Astrocyte (in vitro differentiated cells and primary cell): ENCODE measurements around the gene FHL2. TPM values are rescaled to one million over a fixed set of nuclear protein-coding genes. Genes with fewer than 3 reads are reported as not detected.
A peak's percentile ranks its signal among the peaks of the same experiment; 100 is the strongest.

Source experiments
- DNase-seq: peaks from one replicate; pipeline ENCODE4 v3.0.0-alpha.2; 2010; ENCODE audit warnings: low read depth
- FAIRE-seq: peaks from 2 replicates; lab custom pipeline; 2011; peaks lifted over from hg19 to GRCh38; lab: Jason Lieb, UNC
- H2AFZ ChIP-seq: 2 replicates; pipeline ENCODE4 v1.6.0; 2012; ENCODE audit warnings: low read depth, low read length, inconsistent platforms
- H3K27ac ChIP-seq: 2 replicates; pipeline ENCODE4 v1.5.1; 2011; ENCODE audit warnings: low read depth, low read length, inconsistent platforms
- H3K27me3 ChIP-seq: 2 replicates; pipeline ENCODE4 v1.6.0; 2011; ENCODE audit warnings: low read length, inconsistent platforms; ENCODE audit not compliant: insufficient read depth
- H3K36me3 ChIP-seq: 2 replicates; pipeline ENCODE4 v1.5.1; 2011; ENCODE audit warnings: low read length, inconsistent platforms; ENCODE audit not compliant: insufficient read depth
- H3K4me1 ChIP-seq: 2 replicates; pipeline ENCODE4 v1.5.1; 2011; ENCODE audit warnings: low read length, inconsistent platforms; ENCODE audit not compliant: insufficient read depth
- H3K4me2 ChIP-seq: 2 replicates; pipeline ENCODE4 v1.6.0; 2012; ENCODE audit warnings: low read length, inconsistent platforms
- H3K4me3 ChIP-seq: 2 replicates; pipeline ENCODE4 v1.5.1; 2011; ENCODE audit warnings: low read depth, mild to moderate bottlenecking, low read length, inconsistent platforms; ENCODE audit not compliant: insufficient read depth
- H3K79me2 ChIP-seq: 2 replicates; pipeline ENCODE4 v1.6.0; 2012; ENCODE audit warnings: mild to moderate bottlenecking, low read length, inconsistent platforms; ENCODE audit not compliant: insufficient read depth
- H3K9ac ChIP-seq: 2 replicates; pipeline ENCODE4 v1.6.0; 2012; ENCODE audit warnings: mild to moderate bottlenecking, low read length, inconsistent platforms
- H3K9me3 ChIP-seq: 2 replicates; pipeline ENCODE4 v1.5.1; 2012; ENCODE audit warnings: low read depth, mild to moderate bottlenecking, low read length, inconsistent platforms; ENCODE audit not compliant: insufficient read depth
- H4K20me1 ChIP-seq: 2 replicates; pipeline ENCODE4 v1.6.0; 2012; ENCODE audit warnings: low read length, inconsistent platforms; ENCODE audit not compliant: insufficient read depth
- H3K27ac Mint-ChIP-seq: one replicate; pipeline ENCODE4 v1.8.0; 2021; ENCODE audit warnings: mild to moderate bottlenecking, mixed read lengths; ENCODE audit not compliant: unreplicated experiment
- H3K27me3 Mint-ChIP-seq: one replicate; pipeline ENCODE4 v1.8.0; 2021; ENCODE audit warnings: low read depth, mixed read lengths; ENCODE audit not compliant: unreplicated experiment
- H3K36me3 Mint-ChIP-seq: one replicate; pipeline ENCODE4 v1.8.0; 2021; ENCODE audit warnings: low read depth, mixed read lengths; ENCODE audit not compliant: unreplicated experiment
- H3K4me1 Mint-ChIP-seq: one replicate; pipeline ENCODE4 v1.8.0; 2021; ENCODE audit warnings: low read depth, mixed read lengths; ENCODE audit not compliant: unreplicated experiment
- H3K4me3 Mint-ChIP-seq: one replicate; pipeline ENCODE4 v1.8.0; 2021; ENCODE audit warnings: mild to moderate bottlenecking, moderate library complexity, mixed read lengths; ENCODE audit not compliant: unreplicated experiment
- H3K9me3 Mint-ChIP-seq: one replicate; pipeline ENCODE4 v1.8.0; 2021; ENCODE audit warnings: mild to moderate bottlenecking, mixed read lengths; ENCODE audit not compliant: unreplicated experiment
- CTCF ChIP-seq: IDR thresholded peaks from 2 replicates; pipeline ENCODE4 v1.5.1; 2011; ENCODE audit warnings: low read depth, mild to moderate bottlenecking, inconsistent platforms, low read length, moderate library complexity; ENCODE audit not compliant: insufficient read depth
- EZH2 ChIP-seq: IDR thresholded peaks from 2 replicates; pipeline ENCODE4 v1.6.1; 2012; ENCODE audit warnings: mild to moderate bottlenecking, low read length, inconsistent platforms; ENCODE audit not compliant: insufficient read depth
- total RNA-seq: library from RNA; stranded (reverse); gene quantifications from 2 replicates; pipeline ENCODE4 v1.2.1, GENCODE V29; 2021

Gene FHL2
- total RNA-seq, 1 donor from 2014 or later: 104 TPM

- FAIRE-seq: no peak
- H3K4me1 ChIP-seq: peaks cover 62% of the 10 kb centered on the region
- no peaks in the 10 kb centered on the region for H3K27me3 ChIP-seq
- Mint-ChIP-seq H3K27ac (no peak overlapping the region), H3K27me3 (no peaks in the 10 kb centered on the region), H3K9me3 (no peaks in the 10 kb centered on the region), H3K4me1 (peaks cover 41% of the 10 kb centered on the region), H3K4me3 (no peak overlapping the region), H3K36me3 (no peaks in the 10 kb centered on the region)
- TF ChIP-seq EZH2 (no peak), CTCF (no peak)
- peak overlapping the region; percentile 90 for H3K27ac ChIP-seq
- no peak overlapping the region for H3K4me2 ChIP-seq
- H3K9ac ChIP-seq: peak overlapping the region; percentile 76
- H3K36me3 ChIP-seq: no peaks in the 10 kb centered on the region
- no peak overlapping the region for H3K4me3 ChIP-seq
- no peak overlapping the region for H2AFZ ChIP-seq
- no peaks in the 10 kb centered on the region for H3K9me3 ChIP-seq
- no peaks in the 10 kb centered on the region for H3K79me2 ChIP-seq
- H4K20me1 ChIP-seq: no peaks in the 10 kb centered on the region
- DNase-seq: peak; percentile 93
These were observed 7.4 kb upstream of the FHL2 start for GRCh38 chr2:105406221-105406620.

- Histone ChIP-seq H3K4me1 (peaks cover 54% of the 10 kb centered on the region), H3K27me3 (no peaks in the 10 kb centered on the region), H3K9ac (peak overlapping the region; percentile 76), H3K36me3 (no peaks in the 10 kb centered on the region), H2AFZ (no peak overlapping the region), H4K20me1 (no peaks in the 10 kb centered on the region), H3K4me2 (peak overlapping the region; percentile 73), H3K9me3 (no peaks in the 10 kb centered on the region), H3K79me2 (no peaks in the 10 kb centered on the region), H3K27ac (peak overlapping the region; percentile 90), H3K4me3 (no peak overlapping the region)
- Mint-ChIP-seq H3K36me3 (no peaks in the 10 kb centered on the region), H3K9me3 (no peaks in the 10 kb centered on the region), H3K4me1 (peaks cover 37% of the 10 kb centered on the region), H3K27ac (peak overlapping the region; percentile 91), H3K27me3 (no peaks in the 10 kb centered on the region), H3K4me3 (no peak overlapping the region)
- TF ChIP-seq CTCF (no peak), EZH2 (no peak)
- peak; percentile 58 for DNase-seq
- peak; percentile 23 for FAIRE-seq
These were observed 6.4 kb upstream of the FHL2 start for GRCh38 chr2:105405291-105405690.

- H3K9me3 Mint-ChIP-seq: no peaks in the 10 kb centered on the region
- peak overlapping the region; percentile 76 for H3K9ac ChIP-seq
- no peaks in the 10 kb centered on the region for H3K27me3 ChIP-seq
- peak overlapping the region; percentile 7 for H3K4me3 ChIP-seq
- H4K20me1 ChIP-seq: no peaks in the 10 kb centered on the region
- no peaks in the 10 kb centered on the region for H3K36me3 ChIP-seq
- peaks cover 49% of the 10 kb centered on the region for H3K4me1 ChIP-seq
- H3K27me3 Mint-ChIP-seq: no peaks in the 10 kb centered on the region
- peaks cover 36% of the 10 kb centered on the region for H3K4me1 Mint-ChIP-seq
- peak overlapping the region; percentile 91 for H3K27ac Mint-ChIP-seq
- peaks cover 5% of the 10 kb centered on the region for H3K79me2 ChIP-seq
- peak overlapping the region; percentile 73 for H3K4me2 ChIP-seq
- peaks cover 2% of the 10 kb centered on the region for H3K36me3 Mint-ChIP-seq
- peak overlapping the region; percentile 90 for H3K27ac ChIP-seq
- FAIRE-seq (no peak), DNase-seq (peak; percentile 79)
- H3K9me3 ChIP-seq: no peaks in the 10 kb centered on the region
- no peak overlapping the region for H2AFZ ChIP-seq
- H3K4me3 Mint-ChIP-seq: no peak overlapping the region
- TF ChIP-seq EZH2 (no peak), CTCF (no peak)
These were observed 5.9 kb upstream of the FHL2 start for GRCh38 chr2:105404736-105405135.
